ENCODE measurements around the gene TTLL10. TPM values are rescaled to one million over a fixed set of nuclear protein-coding genes. Genes with fewer than 3 reads are reported as not detected.

Gene TTLL10
- polyA plus RNA-seq, 1 donor from 2014 or later: not detected

GRCh38 chr1:1128454-1129139, 45.1 kb upstream of the TTLL10 start:
- H3K4me3 ChIP-seq (ENCODE audit: low read length): no peak overlapping the region
- no peaks in the 10 kb centered on the region for H3K9me2 ChIP-seq (ENCODE audit: insufficient read depth, low read length)
- TF ChIP-seq EZH2 (IDR thresholded peaks at IDR 0.05; ENCODE audit: borderline replicate concordance, insufficient read depth, low read length, poor library complexity, severe bottlenecking): no peak
- TF ChIP-seq SMC3 (conservative IDR thresholded peaks at IDR 0.05; ENCODE audit: poor library complexity): no peak
- no peak for TF ChIP-seq REST (IDR thresholded peaks at IDR 0.05; ENCODE audit: borderline replicate concordance)
- no peaks in the 10 kb centered on the region for H3K9me3 ChIP-seq (ENCODE audit: low read length)
- no peaks in the 10 kb centered on the region for H3K27me3 ChIP-seq (ENCODE audit: insufficient read depth, low read depth, low read length)
- no peak overlapping the region for H3K4me2 ChIP-seq (ENCODE audit: low read length)
- no peaks in the 10 kb centered on the region for H3K79me2 ChIP-seq (replicated peaks; ENCODE audit: insufficient read depth, low read length)
- no peaks in the 10 kb centered on the region for H3K36me3 ChIP-seq (ENCODE audit: insufficient read depth, low read length)
- no peak overlapping the region for H3K9ac ChIP-seq (ENCODE audit: low read length)
- H2AFZ ChIP-seq (ENCODE audit: low read depth, low read length): no peak overlapping the region
- no peak overlapping the region for H3K27ac ChIP-seq (ENCODE audit: low read length)
- no peaks in the 10 kb centered on the region for H4K20me1 ChIP-seq (ENCODE audit: insufficient read depth)
- no peaks in the 10 kb centered on the region for H3F3A ChIP-seq (ENCODE audit: insufficient read depth, low read length, poor library complexity, severe bottlenecking)

GRCh38 chr1:1129381-1129821, 44.3 kb upstream of the TTLL10 start:
- no peaks in the 10 kb centered on the region for H3F3A ChIP-seq (ENCODE audit: insufficient read depth, low read length, poor library complexity, severe bottlenecking)
- H3K36me3 ChIP-seq (ENCODE audit: insufficient read depth, low read length): no peaks in the 10 kb centered on the region
- H3K27me3 ChIP-seq (ENCODE audit: insufficient read depth, low read depth, low read length): no peaks in the 10 kb centered on the region
- H3K9me3 ChIP-seq (ENCODE audit: low read length): no peaks in the 10 kb centered on the region
- H3K79me2 ChIP-seq (replicated peaks; ENCODE audit: insufficient read depth, low read length): no peaks in the 10 kb centered on the region
- H3K9me2 ChIP-seq (ENCODE audit: insufficient read depth, low read length): no peaks in the 10 kb centered on the region
- TF ChIP-seq CTCF (IDR thresholded peaks at IDR 0.05; ENCODE audit: poor library complexity, severe bottlenecking): no peak
- no peak for TF ChIP-seq MXI1 (conservative IDR thresholded peaks at IDR 0.05; ENCODE audit: poor library complexity, severe bottlenecking)
- TF ChIP-seq EP300 (conservative IDR thresholded peaks at IDR 0.05; ENCODE audit: poor library complexity, severe bottlenecking): no peak
- no peak for TF ChIP-seq SMC3 (conservative IDR thresholded peaks at IDR 0.05; ENCODE audit: poor library complexity)
- no peak for TF ChIP-seq RAD21 (conservative IDR thresholded peaks at IDR 0.05)
- TF ChIP-seq REST (IDR thresholded peaks at IDR 0.05; ENCODE audit: borderline replicate concordance): no peak
- no peak for TF ChIP-seq TAF1 (IDR thresholded peaks at IDR 0.05; ENCODE audit: low read depth)
- TF ChIP-seq EZH2 (IDR thresholded peaks at IDR 0.05; ENCODE audit: borderline replicate concordance, insufficient read depth, low read length, poor library complexity, severe bottlenecking): no peak
- no peak for TF ChIP-seq POLR2AphosphoS5 (IDR thresholded peaks at IDR 0.05)
- no peaks in the 10 kb centered on the region for H4K20me1 ChIP-seq (ENCODE audit: insufficient read depth)
- no peak overlapping the region for H2AFZ ChIP-seq (ENCODE audit: low read depth, low read length)
- H3K27ac ChIP-seq (ENCODE audit: low read length): no peak overlapping the region
- no peak overlapping the region for H3K9ac ChIP-seq (ENCODE audit: low read length)
- no peak overlapping the region for H3K4me2 ChIP-seq (ENCODE audit: low read length)
- no peak overlapping the region for H3K4me3 ChIP-seq (ENCODE audit: low read length)
